Esophagus (tissue), 2 donors: ENCODE measurements around the gene USF1. TPM values are rescaled to one million over a fixed set of nuclear protein-coding genes. Genes with fewer than 3 reads are reported as not detected.

Experiments used
- H3K27ac ChIP-seq, 2 donors: one replicate each; pipeline ENCODE4 v1.5.1; 2013; ENCODE audit warnings: low read depth in 2 of 2, mild to moderate bottlenecking in 2 of 2, inconsistent platforms in 1 of 2, low read length in 1 of 2, moderate library complexity in 1 of 2
- H3K27me3 ChIP-seq, 2 donors: one replicate each; pipeline ENCODE4 v1.6.1; 2013; ENCODE audit warnings: low read length in 2 of 2, control low read depth in 1 of 2, mild to moderate bottlenecking in 1 of 2; ENCODE audit not compliant: insufficient read depth in 2 of 2, control insufficient read depth in 1 of 2
- H3K36me3 ChIP-seq, 2 donors: one replicate each; pipeline ENCODE4 v1.6.1; 2013; ENCODE audit warnings: low read length in 1 of 2; ENCODE audit not compliant: control insufficient read depth in 2 of 2, insufficient read depth in 2 of 2
- H3K4me1 ChIP-seq, 2 donors: one replicate each; pipeline ENCODE4 v1.6.1; 2013; ENCODE audit warnings: low read length in 1 of 2; ENCODE audit not compliant: control insufficient read depth in 2 of 2, insufficient read depth in 2 of 2
- H3K4me3 ChIP-seq, 2 donors: one replicate each; pipeline ENCODE4 v1.5.1; 2013; ENCODE audit warnings: low read length in 2 of 2, mild to moderate bottlenecking in 2 of 2, low read depth in 1 of 2, moderate library complexity in 1 of 2
- H3K9me3 ChIP-seq, 2 donors: one replicate each; pipeline ENCODE4 v1.6.1; 2013; ENCODE audit warnings: mild to moderate bottlenecking in 2 of 2, low read depth in 1 of 2, low read length in 1 of 2, moderate library complexity in 1 of 2; ENCODE audit not compliant: control insufficient read depth in 2 of 2, insufficient read depth in 1 of 2
- WGBS, 2 donors: extraction: QIAGEN DNeasy Blood & Tissue Kit; methylation state at CpG; one replicate each; pipeline ENCODE4 v1.1.7; 2013; 5-methylcytosine and 5-hydroxymethylcytosine counted together
- polyA plus RNA-seq, 2 donors: library from polyadenylated mRNA; stranded (reverse); fragments of 200-250 nt; gene quantifications; one replicate each; pipeline ENCODE4 v1.2.3, GENCODE V29; 2013
- donor health status: healthy with polysubstance abuse.
- donor health status: Bipolar disorder and iron deficiency.

USF1 gene
- polyA plus RNA-seq, 2 donors: 37.6 to 50.1 TPM

GRCh38 chr1:161088587-161089110 is 42.9 kb upstream of the USF1 start:
- Histone ChIP-seq H3K27me3 (no peaks in the 10 kb centered on the region), H3K4me1 (peaks cover 0 to 23% of the 10 kb centered on the region in 2 donors), H3K9me3 (no peaks in the 10 kb centered on the region), H3K4me3 (peak overlapping the region; percentile 68 to 73), H3K27ac (peak overlapping the region; percentile 94 to 96), H3K36me3 (no peaks in the 10 kb centered on the region)
- WGBS, 2 donors: 54 to 61% methylated on average over 3 of the region's 3 CpGs

DNA sequence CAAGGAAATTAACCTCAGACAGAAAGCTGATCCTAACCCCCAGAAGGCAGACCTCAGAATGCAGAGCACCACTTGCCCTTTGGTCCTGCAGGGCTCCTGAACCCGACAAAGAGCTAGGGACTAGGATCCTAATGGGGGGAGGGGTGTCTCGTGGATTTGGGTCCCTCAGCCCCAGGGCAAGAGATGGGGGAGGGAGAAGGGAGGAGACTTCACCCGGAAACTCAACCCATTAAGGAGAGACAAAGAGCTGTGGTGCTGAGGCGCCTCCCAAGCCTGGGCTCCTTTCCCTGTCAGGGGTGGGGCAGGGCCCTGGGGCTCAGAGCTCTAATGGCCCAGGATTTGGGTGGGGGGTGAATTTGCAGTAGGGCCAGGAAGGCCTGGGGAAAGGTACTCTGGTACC is 40.7 kb upstream of the USF1 start:
- Histone ChIP-seq H3K36me3 (no peaks in the 10 kb centered on the region), H3K27ac (peak overlapping the region; percentile 94 to 96), H3K4me3 (peak overlapping the region; percentile 68 to 73), H3K4me1 (peaks cover 0 to 8% of the 10 kb centered on the region in 2 donors), H3K27me3 (no peaks in the 10 kb centered on the region), H3K9me3 (no peaks in the 10 kb centered on the region)
- 51% methylated on average over 4 of the region's 4 CpGs for WGBS, 2 donors

DNA sequence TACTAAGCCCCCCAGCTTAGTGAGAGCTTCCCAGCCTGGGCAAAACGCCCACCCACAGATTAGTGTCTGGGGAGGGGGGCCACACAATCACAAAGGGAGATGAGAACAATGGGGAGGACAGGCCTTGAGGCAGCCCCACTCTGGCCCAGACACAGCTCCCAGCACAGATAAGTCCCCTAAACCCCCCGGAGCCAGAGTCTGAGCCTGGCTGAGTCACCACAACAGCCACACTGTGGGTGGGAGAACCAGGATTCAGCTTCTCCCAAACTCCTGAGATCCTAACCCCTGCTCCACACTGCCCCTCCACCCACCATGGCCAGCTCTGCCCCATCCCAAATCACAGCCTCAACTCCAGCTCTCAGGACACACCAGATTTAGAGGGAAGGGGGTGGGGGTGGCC is 39.4 kb upstream of the USF1 start:
- Histone ChIP-seq H3K27me3 (no peaks in the 10 kb centered on the region), H3K9me3 (no peaks in the 10 kb centered on the region), H3K27ac (peak overlapping the region; percentile 94 to 96), H3K4me1 (peaks cover 0 to 13% of the 10 kb centered on the region in 2 donors), H3K4me3 (peak overlapping the region; percentile 68 to 73), H3K36me3 (no peaks in the 10 kb centered on the region)
- 51 to 62% methylated on average over 2 of the region's 2 CpGs for WGBS, 2 donors

DNA sequence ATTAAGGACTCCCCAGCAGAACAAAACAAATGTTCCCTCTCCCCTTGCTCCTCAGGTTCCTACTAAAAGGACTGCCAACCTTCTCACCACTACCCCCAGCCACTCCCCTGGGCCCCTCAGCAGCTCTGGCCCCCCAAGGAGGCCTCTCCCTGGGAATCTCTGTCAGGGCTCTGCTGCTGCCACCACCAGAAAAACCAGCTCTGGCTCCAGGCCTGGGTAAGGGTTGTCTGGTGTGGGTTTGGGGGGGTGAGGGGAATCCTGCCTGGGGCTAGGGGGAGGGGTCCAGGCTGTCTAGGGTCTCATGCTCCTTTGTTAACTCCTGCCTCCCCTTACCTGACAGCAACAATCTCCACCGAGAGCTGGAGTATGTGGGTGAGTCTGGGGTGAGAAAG is 38.8 kb upstream of the USF1 start:
- H3K27me3 ChIP-seq: no peaks in the 10 kb centered on the region
- no peaks in the 10 kb centered on the region for H3K9me3 ChIP-seq
- H3K4me1 ChIP-seq: peaks cover 3 to 14% of the 10 kb centered on the region in 2 donors
- peak overlapping the region; percentile 68 to 73 for H3K4me3 ChIP-seq
- H3K36me3 ChIP-seq: peaks cover 0 to 4% of the 10 kb centered on the region in 2 donors
- WGBS, 2 donors: 92% methylated on average over 1 of the region's 1 CpG
- H3K27ac ChIP-seq: peak overlapping the region; percentile 94 to 96

GRCh38 chr1:161083748-161084596 is 38.2 kb upstream of the USF1 start:
- Histone ChIP-seq H3K9me3 (no peaks in the 10 kb centered on the region), H3K27ac (peak overlapping the region; percentile 94 to 96), H3K27me3 (no peaks in the 10 kb centered on the region), H3K36me3 (peaks cover 0 to 7% of the 10 kb centered on the region in 2 donors), H3K4me3 (peak overlapping the region; percentile 9 to 68), H3K4me1 (peaks cover 6 to 16% of the 10 kb centered on the region in 2 donors)
- WGBS, 2 donors: 58 to 65% methylated on average over 10 of the region's 10 CpGs

DNA sequence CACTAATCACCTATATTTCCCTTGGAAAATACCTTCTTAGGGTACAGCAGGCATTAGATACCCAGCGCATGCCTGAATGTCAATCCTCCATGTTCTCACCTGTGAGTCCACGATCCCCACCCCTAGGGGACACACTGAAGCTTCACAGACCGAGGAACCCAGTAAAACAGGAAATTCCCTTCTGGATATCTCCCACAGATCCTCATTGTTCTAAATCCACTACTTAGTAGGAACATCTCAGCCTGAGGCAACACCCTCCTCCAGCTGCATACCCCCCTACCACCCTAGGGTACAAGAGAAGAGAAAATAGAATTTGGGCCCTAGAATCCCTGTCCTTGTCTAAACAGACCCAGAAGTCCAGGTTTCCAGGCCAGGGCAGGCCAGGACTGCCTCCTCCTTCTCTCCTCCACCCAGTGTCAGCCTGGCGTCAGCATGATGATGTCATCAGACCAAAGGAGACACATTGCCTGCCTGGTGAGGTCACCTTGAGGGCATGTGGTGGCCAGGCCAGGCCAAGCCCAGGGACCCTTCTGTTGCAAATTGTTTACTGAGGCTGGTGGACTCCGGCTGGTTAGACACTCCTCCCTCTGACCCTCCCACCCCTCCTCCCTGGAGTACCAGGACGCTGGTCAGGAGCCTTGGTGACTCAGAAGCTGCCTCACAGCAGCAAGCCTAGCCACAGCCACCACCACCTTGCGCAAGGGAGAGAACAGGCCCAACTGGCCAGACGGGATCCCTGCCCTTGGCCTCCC is 37.4 kb upstream of the USF1 start:
- peaks cover 6 to 16% of the 10 kb centered on the region in 2 donors for H3K4me1 ChIP-seq
- H3K36me3 ChIP-seq: peaks cover 0 to 7% of the 10 kb centered on the region in 2 donors
- H3K9me3 ChIP-seq: no peaks in the 10 kb centered on the region
- no peaks in the 10 kb centered on the region for H3K27me3 ChIP-seq
- peak overlapping the region; percentile 96 for H3K27ac ChIP-seq
- H3K4me3 ChIP-seq: peak overlapping the region; percentile 20 to 68
- WGBS, 2 donors: 39% methylated on average over 8 of the region's 8 CpGs

- 58 to 70% methylated on average over 2 of the region's 2 CpGs for WGBS, 2 donors
- no peaks in the 10 kb centered on the region for H3K27me3 ChIP-seq
- H3K36me3 ChIP-seq: peaks cover 0 to 9% of the 10 kb centered on the region in 2 donors
- peak overlapping the region; percentile 12 to 41 for H3K4me3 ChIP-seq
- peaks cover 6 to 16% of the 10 kb centered on the region in 2 donors for H3K4me1 ChIP-seq
- H3K27ac ChIP-seq: peak overlapping the region; percentile 96
- no peaks in the 10 kb centered on the region for H3K9me3 ChIP-seq
Measured at GRCh38 chr1:161082483-161082882, 36.7 kb upstream of the USF1 start.

GRCh38 chr1:161081519-161081918 is 35.7 kb upstream of the USF1 start:
- H3K27ac ChIP-seq: peak overlapping the region; percentile 96
- H3K4me3 ChIP-seq: peak overlapping the region in 1 of 2 donors; percentile 11
- H3K9me3 ChIP-seq: no peaks in the 10 kb centered on the region
- H3K4me1 ChIP-seq: peaks cover 6 to 21% of the 10 kb centered on the region in 2 donors
- H3K27me3 ChIP-seq: no peaks in the 10 kb centered on the region
- H3K36me3 ChIP-seq: peaks cover 0 to 14% of the 10 kb centered on the region in 2 donors
- WGBS, 2 donors: 69 to 70% methylated on average over 5 of the region's 5 CpGs
